Hepatocyte (in vitro differentiated cells): ENCODE measurements around the gene NDUFS1.

Experiments used
- EZH2 ChIP-seq: fragments of 200-600 bp; sonication (generic); IDR thresholded peaks from 2 replicates; pipeline ENCODE4 v1.6.1; 2016; ENCODE audit warnings: antibody characterized with exemption, mild to moderate bottlenecking, borderline replicate concordance
- TF ChIP-seq, protein P1 (sequence below): fragments of 200-600 bp; sonication (generic); IDR thresholded peaks from 2 replicates; pipeline ENCODE4 v1.5.1; 2016; ENCODE audit warnings: antibody characterized with exemption, mild to moderate bottlenecking; ENCODE audit not compliant: poor library complexity

DNA sequence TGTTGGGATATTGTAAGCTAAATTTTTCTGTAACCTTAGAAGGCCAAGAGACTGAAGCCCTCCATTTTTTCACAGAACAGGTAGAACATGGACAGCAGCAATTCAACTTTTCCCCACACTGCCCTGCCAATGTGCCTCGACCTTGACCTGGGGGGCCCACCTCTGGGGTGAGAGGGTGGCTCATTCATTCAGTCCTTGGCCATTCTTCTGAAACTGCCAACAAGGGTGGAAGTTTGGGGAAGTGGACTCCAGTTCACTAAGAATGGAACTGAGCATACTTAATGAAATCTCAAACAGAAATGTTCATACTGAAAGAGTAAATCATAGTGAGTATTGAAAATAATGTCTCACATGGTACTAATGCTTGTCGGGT, 1.5 kb upstream of the NDUFS1 start:
- TF ChIP-seq, protein P1, sequence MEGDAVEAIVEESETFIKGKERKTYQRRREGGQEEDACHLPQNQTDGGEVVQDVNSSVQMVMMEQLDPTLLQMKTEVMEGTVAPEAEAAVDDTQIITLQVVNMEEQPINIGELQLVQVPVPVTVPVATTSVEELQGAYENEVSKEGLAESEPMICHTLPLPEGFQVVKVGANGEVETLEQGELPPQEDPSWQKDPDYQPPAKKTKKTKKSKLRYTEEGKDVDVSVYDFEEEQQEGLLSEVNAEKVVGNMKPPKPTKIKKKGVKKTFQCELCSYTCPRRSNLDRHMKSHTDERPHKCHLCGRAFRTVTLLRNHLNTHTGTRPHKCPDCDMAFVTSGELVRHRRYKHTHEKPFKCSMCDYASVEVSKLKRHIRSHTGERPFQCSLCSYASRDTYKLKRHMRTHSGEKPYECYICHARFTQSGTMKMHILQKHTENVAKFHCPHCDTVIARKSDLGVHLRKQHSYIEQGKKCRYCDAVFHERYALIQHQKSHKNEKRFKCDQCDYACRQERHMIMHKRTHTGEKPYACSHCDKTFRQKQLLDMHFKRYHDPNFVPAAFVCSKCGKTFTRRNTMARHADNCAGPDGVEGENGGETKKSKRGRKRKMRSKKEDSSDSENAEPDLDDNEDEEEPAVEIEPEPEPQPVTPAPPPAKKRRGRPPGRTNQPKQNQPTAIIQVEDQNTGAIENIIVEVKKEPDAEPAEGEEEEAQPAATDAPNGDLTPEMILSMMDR, result no peak
- no peak for TF ChIP-seq EZH2
